ENCODE measurements around the gene DMPK. TPM values are rescaled to one million over a fixed set of nuclear protein-coding genes. Genes with fewer than 3 reads are reported as not detected.

Gene DMPK
- total and polyA plus RNA-seq, 2 donors (not counting 1 experiment from before 2014, with no cell fraction given) = 54.7 to 115 TPM

GRCh38 chr19:45821103-45821521, 38.8 kb upstream of the DMPK start:
- Histone ChIP-seq H3K9ac (ENCODE audit: insufficient read depth, low read length) (no peak overlapping the region), H3K79me2 (ENCODE audit: control insufficient read depth, insufficient read depth, low read length) (no peaks in the 10 kb centered on the region), H4K20me1 (ENCODE audit: control insufficient read depth, extremely low read depth, insufficient read depth, low read length) (no peaks in the 10 kb centered on the region), H3K9me3 (ENCODE audit: control insufficient read depth, insufficient read depth, low read depth, low read length) (no peaks in the 10 kb centered on the region), H3K36me3 (ENCODE audit: control insufficient read depth, insufficient read depth, low read length) (peaks cover 33% of the 10 kb centered on the region), H2AFZ (ENCODE audit: low read length) (no peak overlapping the region), H3K4me1 (ENCODE audit: control insufficient read depth, extremely low read depth, insufficient read depth, low read length) (peaks cover 2% of the 10 kb centered on the region), H3K27ac (ENCODE audit: insufficient read depth, low read length) (no peak overlapping the region), H3K4me3 (replicated peaks in 1 of 4; ENCODE audit: control extremely low read depth in 1 of 4, insufficient read depth in 1 of 4, low read depth in 3 of 4, low read length in 4 of 4) (no peak overlapping the region), H3K4me2 (ENCODE audit: extremely low read depth, insufficient read depth, low read length) (no peak overlapping the region), H3K27me3 (ENCODE audit: control insufficient read depth, insufficient read depth, low read length) (no peaks in the 10 kb centered on the region)
- TF ChIP-seq CTCF (conservative IDR thresholded peaks at IDR 0.05 in 1 of 2, IDR thresholded peaks at IDR 0.05 in 1 of 2; ENCODE audit: low read depth in 1 of 2, low read length in 2 of 2) = no peak
- no peak for TF ChIP-seq EZH2 (IDR thresholded peaks at IDR 0.05; ENCODE audit: low read length, missing control alignments)
- DNase-seq (ENCODE audit: low read depth in 2 of 2) = no peak

GRCh38 chr19:45820413-45821102, 38.3 kb upstream of the DMPK start:
- Histone ChIP-seq H3K27me3 (ENCODE audit: control insufficient read depth, insufficient read depth, low read length) (no peaks in the 10 kb centered on the region), H3K27ac (ENCODE audit: insufficient read depth, low read length) (no peak overlapping the region), H3K4me1 (ENCODE audit: control insufficient read depth, extremely low read depth, insufficient read depth, low read length) (peaks cover 2% of the 10 kb centered on the region), H3K79me2 (ENCODE audit: control insufficient read depth, insufficient read depth, low read length) (no peaks in the 10 kb centered on the region), H3K4me3 (replicated peaks in 1 of 4; ENCODE audit: control extremely low read depth in 1 of 4, insufficient read depth in 1 of 4, low read depth in 3 of 4, low read length in 4 of 4) (no peak overlapping the region), H3K36me3 (ENCODE audit: control insufficient read depth, insufficient read depth, low read length) (peaks cover 28% of the 10 kb centered on the region), H3K4me2 (ENCODE audit: extremely low read depth, insufficient read depth, low read length) (no peak overlapping the region), H3K9ac (ENCODE audit: insufficient read depth, low read length) (no peak overlapping the region), H3K9me3 (ENCODE audit: control insufficient read depth, insufficient read depth, low read depth, low read length) (no peaks in the 10 kb centered on the region), H4K20me1 (ENCODE audit: control insufficient read depth, extremely low read depth, insufficient read depth, low read length) (no peaks in the 10 kb centered on the region), H2AFZ (ENCODE audit: low read length) (no peak overlapping the region)
- no peak for DNase-seq (ENCODE audit: low read depth in 2 of 2)
- TF ChIP-seq EZH2 (IDR thresholded peaks at IDR 0.05; ENCODE audit: low read length, missing control alignments) (no peak), CTCF (conservative IDR thresholded peaks at IDR 0.05 in 1 of 2, IDR thresholded peaks at IDR 0.05 in 1 of 2; ENCODE audit: low read depth in 1 of 2, low read length in 2 of 2) (no peak)

- peaks cover 24% of the 10 kb centered on the region for H3K36me3 ChIP-seq (ENCODE audit: control insufficient read depth, insufficient read depth, low read length)
- H3K4me1 ChIP-seq (ENCODE audit: control insufficient read depth, extremely low read depth, insufficient read depth, low read length) = peaks cover 2% of the 10 kb centered on the region
- no peaks in the 10 kb centered on the region for H3K79me2 ChIP-seq (ENCODE audit: control insufficient read depth, insufficient read depth, low read length)
- H3K4me3 ChIP-seq (replicated peaks in 1 of 4; ENCODE audit: control extremely low read depth in 1 of 4, insufficient read depth in 1 of 4, low read depth in 3 of 4, low read length in 4 of 4) = no peak overlapping the region
- TF ChIP-seq CTCF (conservative IDR thresholded peaks at IDR 0.05 in 1 of 2, IDR thresholded peaks at IDR 0.05 in 1 of 2; ENCODE audit: low read depth in 1 of 2, low read length in 2 of 2) = no peak
- TF ChIP-seq EZH2 (IDR thresholded peaks at IDR 0.05; ENCODE audit: low read length, missing control alignments) = no peak
- no peaks in the 10 kb centered on the region for H4K20me1 ChIP-seq (ENCODE audit: control insufficient read depth, extremely low read depth, insufficient read depth, low read length)
- H2AFZ ChIP-seq (ENCODE audit: low read length) = no peak overlapping the region
- no peak overlapping the region for H3K27ac ChIP-seq (ENCODE audit: insufficient read depth, low read length)
- no peak for DNase-seq (ENCODE audit: low read depth in 2 of 2)
- no peaks in the 10 kb centered on the region for H3K27me3 ChIP-seq (ENCODE audit: control insufficient read depth, insufficient read depth, low read length)
- no peak overlapping the region for H3K4me2 ChIP-seq (ENCODE audit: extremely low read depth, insufficient read depth, low read length)
- no peak overlapping the region for H3K9ac ChIP-seq (ENCODE audit: insufficient read depth, low read length)
- H3K9me3 ChIP-seq (ENCODE audit: control insufficient read depth, insufficient read depth, low read depth, low read length) = no peaks in the 10 kb centered on the region
These were observed 37.5 kb upstream of the DMPK start for GRCh38 chr19:45819769-45820168.

Data from fibroblast of lung (primary cell).